Neural cell (in vitro differentiated cells): ENCODE data around the gene LRIT1.

Experiments
- EP300 ChIP-seq: fragments of 450-650 bp; conservative IDR thresholded peaks from 2 replicates; pipeline ENCODE4 v1.6.1; 2014; ENCODE audit warnings: antibody characterized with exemption, mild to moderate bottlenecking, moderate library complexity; ENCODE audit not compliant: poor library complexity, severe bottlenecking
- EZH2 ChIP-seq: fragments of 200-600, 300-800 bp; shearing (Covaris generic), sonication (generic); IDR thresholded peaks from 2 replicates; pipeline ENCODE4 v1.6.1; 2014; ENCODE audit warnings: antibody characterized with exemption, low read length, borderline replicate concordance, mild to moderate bottlenecking; ENCODE audit not compliant: insufficient read depth, poor library complexity, severe bottlenecking
- POLR2AphosphoS5 ChIP-seq: IDR thresholded peaks from 2 replicates; pipeline ENCODE4 v1.6.1; 2012
- TAF1 ChIP-seq: IDR thresholded peaks from 2 replicates; pipeline ENCODE4 v1.6.1; 2012; ENCODE audit warnings: low read depth
- TF ChIP-seq, protein P1 (sequence below): fragments of 450-650 bp; IDR thresholded peaks from 2 replicates; pipeline ENCODE4 v1.5.1; 2014; ENCODE audit warnings: antibody characterized with exemption, mild to moderate bottlenecking, moderate library complexity; ENCODE audit not compliant: poor library complexity, severe bottlenecking
- TF ChIP-seq, protein P2 (sequence below): IDR thresholded peaks from 2 replicates; pipeline ENCODE4 v1.6.1; 2012; ENCODE audit warnings: borderline replicate concordance

DNA sequence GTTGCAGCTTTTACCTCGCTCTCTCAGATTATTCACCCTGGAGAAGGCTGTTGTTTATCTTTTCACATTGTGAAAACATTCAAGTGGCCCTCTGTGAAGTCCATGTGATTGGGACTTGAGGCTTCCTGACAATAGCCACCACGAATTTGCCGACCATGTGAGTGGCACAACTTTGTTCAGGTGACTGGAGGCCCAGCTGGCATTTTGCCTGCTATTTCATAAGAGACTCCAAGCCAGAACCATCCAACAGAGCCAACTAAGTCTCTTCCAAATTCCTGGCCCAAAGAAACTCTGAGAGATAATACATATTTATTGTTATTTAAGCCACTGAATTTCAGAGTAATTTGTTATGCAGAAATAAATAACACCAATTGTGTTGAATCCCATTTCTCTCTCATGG is 48.9 kb upstream of the LRIT1 start:
- TF ChIP-seq, protein P1, sequence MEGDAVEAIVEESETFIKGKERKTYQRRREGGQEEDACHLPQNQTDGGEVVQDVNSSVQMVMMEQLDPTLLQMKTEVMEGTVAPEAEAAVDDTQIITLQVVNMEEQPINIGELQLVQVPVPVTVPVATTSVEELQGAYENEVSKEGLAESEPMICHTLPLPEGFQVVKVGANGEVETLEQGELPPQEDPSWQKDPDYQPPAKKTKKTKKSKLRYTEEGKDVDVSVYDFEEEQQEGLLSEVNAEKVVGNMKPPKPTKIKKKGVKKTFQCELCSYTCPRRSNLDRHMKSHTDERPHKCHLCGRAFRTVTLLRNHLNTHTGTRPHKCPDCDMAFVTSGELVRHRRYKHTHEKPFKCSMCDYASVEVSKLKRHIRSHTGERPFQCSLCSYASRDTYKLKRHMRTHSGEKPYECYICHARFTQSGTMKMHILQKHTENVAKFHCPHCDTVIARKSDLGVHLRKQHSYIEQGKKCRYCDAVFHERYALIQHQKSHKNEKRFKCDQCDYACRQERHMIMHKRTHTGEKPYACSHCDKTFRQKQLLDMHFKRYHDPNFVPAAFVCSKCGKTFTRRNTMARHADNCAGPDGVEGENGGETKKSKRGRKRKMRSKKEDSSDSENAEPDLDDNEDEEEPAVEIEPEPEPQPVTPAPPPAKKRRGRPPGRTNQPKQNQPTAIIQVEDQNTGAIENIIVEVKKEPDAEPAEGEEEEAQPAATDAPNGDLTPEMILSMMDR: no peak
- TF ChIP-seq POLR2AphosphoS5: no peak
- TF ChIP-seq EZH2: no peak
- no peak for TF ChIP-seq EP300
- no peak for TF ChIP-seq TAF1
- TF ChIP-seq, protein P2, sequence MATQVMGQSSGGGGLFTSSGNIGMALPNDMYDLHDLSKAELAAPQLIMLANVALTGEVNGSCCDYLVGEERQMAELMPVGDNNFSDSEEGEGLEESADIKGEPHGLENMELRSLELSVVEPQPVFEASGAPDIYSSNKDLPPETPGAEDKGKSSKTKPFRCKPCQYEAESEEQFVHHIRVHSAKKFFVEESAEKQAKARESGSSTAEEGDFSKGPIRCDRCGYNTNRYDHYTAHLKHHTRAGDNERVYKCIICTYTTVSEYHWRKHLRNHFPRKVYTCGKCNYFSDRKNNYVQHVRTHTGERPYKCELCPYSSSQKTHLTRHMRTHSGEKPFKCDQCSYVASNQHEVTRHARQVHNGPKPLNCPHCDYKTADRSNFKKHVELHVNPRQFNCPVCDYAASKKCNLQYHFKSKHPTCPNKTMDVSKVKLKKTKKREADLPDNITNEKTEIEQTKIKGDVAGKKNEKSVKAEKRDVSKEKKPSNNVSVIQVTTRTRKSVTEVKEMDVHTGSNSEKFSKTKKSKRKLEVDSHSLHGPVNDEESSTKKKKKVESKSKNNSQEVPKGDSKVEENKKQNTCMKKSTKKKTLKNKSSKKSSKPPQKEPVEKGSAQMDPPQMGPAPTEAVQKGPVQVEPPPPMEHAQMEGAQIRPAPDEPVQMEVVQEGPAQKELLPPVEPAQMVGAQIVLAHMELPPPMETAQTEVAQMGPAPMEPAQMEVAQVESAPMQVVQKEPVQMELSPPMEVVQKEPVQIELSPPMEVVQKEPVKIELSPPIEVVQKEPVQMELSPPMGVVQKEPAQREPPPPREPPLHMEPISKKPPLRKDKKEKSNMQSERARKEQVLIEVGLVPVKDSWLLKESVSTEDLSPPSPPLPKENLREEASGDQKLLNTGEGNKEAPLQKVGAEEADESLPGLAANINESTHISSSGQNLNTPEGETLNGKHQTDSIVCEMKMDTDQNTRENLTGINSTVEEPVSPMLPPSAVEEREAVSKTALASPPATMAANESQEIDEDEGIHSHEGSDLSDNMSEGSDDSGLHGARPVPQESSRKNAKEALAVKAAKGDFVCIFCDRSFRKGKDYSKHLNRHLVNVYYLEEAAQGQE: peak; percentile 4
